GM12878 (cell line): ENCODE data around the gene CLK4. TPM values are rescaled to one million over a fixed set of nuclear protein-coding genes. Genes with fewer than 3 reads are reported as not detected.

Experiments used
- ATAC-seq: fragments of 200-7000 bp; cut with Tn5 transposase; 3 replicates; pipeline ENCODE4 v1.9.1; 2020; ENCODE audit warnings: mild to moderate bottlenecking, moderate library complexity
- BruUV-seq: library from RNA; stranded (reverse); fragments of 400-500 nt; replicated peaks from 2 replicates; lab custom pipeline; 2021; lab: Mats Ljungman, UMichigan
- CTCF ChIA-PET: fragments of 300-600 bp; sonication (Branson Sonifier 250); formaldehyde crosslinking; extraction: SDS; loops from one replicate; lab custom pipeline; 2021; ENCODE audit warnings: inconsistent platforms; lab: Yijun Ruan, JAX
- POLR2A ChIA-PET: fragments of 350-600 bp; formaldehyde crosslinking; extraction: SDS; loops from one replicate; lab custom pipeline; 2021; ENCODE audit warnings: inconsistent platforms; lab: Charles Lee
- RAD21 ChIA-PET: fragments of 300-600 bp; sonication (Branson Sonifier 250); formaldehyde crosslinking; loops from one replicate; lab custom pipeline; 2023; ENCODE audit warnings: antibody characterized with exemption; ENCODE audit not compliant: unreplicated experiment; lab: Charles Lee
- SMC1A ChIA-PET: fragments of 300-600 bp; sonication (Branson Sonifier 250); formaldehyde crosslinking; loops from one replicate; lab custom pipeline; 2023; ENCODE audit not compliant: unreplicated experiment, uncharacterized antibody; lab: Charles Lee
- DNase-seq: peaks from one replicate; pipeline ENCODE4 v3.0.0-alpha.2; 2011; ENCODE audit warnings: low read depth, low spot score
- FAIRE-seq: peaks from 3 replicates; lab custom pipeline; 2011; peaks lifted over from hg19 to GRCh38; lab: Jason Lieb, UNC
- H2AFZ ChIP-seq: 2 replicates; pipeline ENCODE4 v1.6.0; 2011; ENCODE audit warnings: low read depth, low read length, control low read depth; ENCODE audit not compliant: control insufficient read depth
- H3K27ac ChIP-seq: 2 replicates; pipeline ENCODE4 v1.5.1; 2011; ENCODE audit warnings: control low read depth; ENCODE audit not compliant: control insufficient read depth, insufficient read depth
- H3K27me3 ChIP-seq, 2 experiments: replicated peaks in 1 of 2; 2 replicates each; pipeline versions ENCODE4 v1.6.0 to v1.6.1; 2011; ENCODE audit warnings: low read length in 1 of 2; ENCODE audit not compliant: control insufficient read depth in 2 of 2, insufficient read depth in 2 of 2
- H3K36me3 ChIP-seq, 2 experiments: 2 replicates each; pipeline ENCODE4 v1.5.1; 2011; ENCODE audit warnings: low read length in 1 of 2; ENCODE audit not compliant: control insufficient read depth in 2 of 2, insufficient read depth in 2 of 2
- H3K4me1 ChIP-seq: 2 replicates; pipeline ENCODE4 v1.6.1; 2011; ENCODE audit warnings: mild to moderate bottlenecking, low read length, moderate library complexity, mixed read lengths; ENCODE audit not compliant: control insufficient read depth, insufficient read depth
- H3K4me2 ChIP-seq: 2 replicates; pipeline ENCODE4 v1.6.0; 2011; ENCODE audit warnings: control low read depth; ENCODE audit not compliant: control insufficient read depth, insufficient read depth
- H3K4me3 ChIP-seq: fragments of 200-600 bp; sonication (generic); 2 replicates; pipeline ENCODE4 v1.5.1; 2016
- H3K79me2 ChIP-seq: 2 replicates; pipeline ENCODE4 v1.6.0; 2011; ENCODE audit warnings: low read length; ENCODE audit not compliant: control insufficient read depth, insufficient read depth
- H3K9ac ChIP-seq: 2 replicates; pipeline ENCODE4 v1.8.0; 2011; ENCODE audit warnings: low read length, control low read depth, mixed read lengths; ENCODE audit not compliant: control insufficient read depth, insufficient read depth
- H3K9me3 ChIP-seq: replicated peaks from 3 replicates; pipeline ENCODE4 v1.5.1; 2011; ENCODE audit warnings: mild to moderate bottlenecking, low read length; ENCODE audit not compliant: control insufficient read depth, insufficient read depth
- H4K20me1 ChIP-seq: 2 replicates; pipeline ENCODE4 v1.6.0; 2011; ENCODE audit not compliant: control insufficient read depth, insufficient read depth
- BCL11A ChIP-seq: IDR thresholded peaks from 2 replicates; pipeline ENCODE4 v1.6.1; 2011; ENCODE audit warnings: low read depth, low read length
- CHD4 ChIP-seq: fragments of 200-600 bp; sonication (generic); IDR thresholded peaks from 2 replicates; pipeline ENCODE4 v1.6.1; 2016; ENCODE audit warnings: mild to moderate bottlenecking
- FOXM1 ChIP-seq: IDR thresholded peaks from 2 replicates; pipeline ENCODE4 v1.6.1; 2012; ENCODE audit warnings: low read depth, mild to moderate bottlenecking, inconsistent platforms, low read length, moderate library complexity
- HCFC1 ChIP-seq: fragments of 150-350 bp; IDR thresholded peaks from 2 replicates; pipeline ENCODE4 v1.6.1; 2014; ENCODE audit warnings: low read length
- HDAC6 ChIP-seq: fragments of 200-600 bp; sonication (generic); IDR thresholded peaks from one replicate; pipeline ENCODE4 v1.8.0; 2017; ENCODE audit warnings: antibody characterized with exemption; ENCODE audit not compliant: unreplicated experiment
- IRF3 ChIP-seq: fragments of 450-650 bp; IDR thresholded peaks from 2 replicates; pipeline ENCODE4 v1.6.1; 2014; ENCODE audit warnings: mild to moderate bottlenecking
- MYC ChIP-seq: IDR thresholded peaks from 2 replicates; pipeline ENCODE4 v1.6.1; 2011; ENCODE audit warnings: mild to moderate bottlenecking, low read length, moderate library complexity, inconsistent platforms; ENCODE audit not compliant: insufficient read depth, insufficient replicate concordance, insufficient read length, severe bottlenecking
- NR2C2 ChIP-seq: IDR thresholded peaks from 2 replicates; pipeline ENCODE4 v1.6.1; 2011; ENCODE audit warnings: borderline replicate concordance, low read depth; ENCODE audit not compliant: control insufficient read depth, insufficient read length
- WGBS: methylation state at CpG from one replicate; pipeline ENCODE4 v1.1.6; 2016; ENCODE audit warnings: low lambda C conversion rate; ENCODE audit not compliant: insufficient replicate concordance, insufficient coverage; ENCODE audit errors: missing lambda C conversion rate; 5-methylcytosine and 5-hydroxymethylcytosine counted together
- in situ Hi-C: fragments of 300-500 bp; cut with MboI; formaldehyde crosslinking; loops from 9 replicates; pipeline ENCODE4 v1.14.3; 2018; ENCODE audit warnings: mixed read lengths
- intact Hi-C: fragments of 100-400 bp; cut with micrococcal nuclease; formaldehyde crosslinking; loops from one replicate; pipeline ENCODE4 v1.14.2; 2022; ENCODE audit not compliant: unreplicated experiment
- polyA plus RNA-seq, 11 experiments: library from polyadenylated mRNA; depleted of rRNA in 4 of 11; unstranded in 6 of 11; stranded (reverse) in 5 of 11; fragments of >200 nt; fragmentation: Nextera tagmentation in 4 of 11; fragmentation: Illumina TruSeq in 1 of 11; extraction: Ambion mirVana in 4 of 11; extraction: Trizol in 1 of 11; gene quantifications; 1 replicate in 1 of 11; 2 replicates in 10 of 11; pipeline versions ENCODE4 v1.2.1 to v1.2.3, GENCODE V29; 2011 to 2016; ENCODE audit warnings: inconsistent platforms in 2 of 11, missing spikeins in 2 of 11, low read depth in 1 of 11
- total RNA-seq, 4 experiments: library from RNA; depleted of rRNA in 3 of 4; stranded (reverse); fragments of >200 nt in 3 of 4; fragmentation: Illumina TruSeq in 1 of 4; extraction: Trizol in 1 of 4; gene quantifications; 2 replicates each; pipeline versions ENCODE4 v1.2.1 to v1.2.3, GENCODE V29; 2013 to 2021
- TF ChIP-seq, protein P1 (sequence below): IDR thresholded peaks from 2 replicates; pipeline ENCODE4 v1.6.1; 2011; ENCODE audit warnings: borderline replicate concordance, low read depth, mild to moderate bottlenecking, moderate library complexity, low read length; ENCODE audit not compliant: insufficient read depth, poor library complexity, severe bottlenecking

The CLK4 gene
- total and polyA plus RNA-seq, 10 of the 15 experiments (the other 5 are each of a cell fraction or from before 2014, with no cell fraction given): 13.6 to 47.9 (median 19.1) TPM

DNA sequence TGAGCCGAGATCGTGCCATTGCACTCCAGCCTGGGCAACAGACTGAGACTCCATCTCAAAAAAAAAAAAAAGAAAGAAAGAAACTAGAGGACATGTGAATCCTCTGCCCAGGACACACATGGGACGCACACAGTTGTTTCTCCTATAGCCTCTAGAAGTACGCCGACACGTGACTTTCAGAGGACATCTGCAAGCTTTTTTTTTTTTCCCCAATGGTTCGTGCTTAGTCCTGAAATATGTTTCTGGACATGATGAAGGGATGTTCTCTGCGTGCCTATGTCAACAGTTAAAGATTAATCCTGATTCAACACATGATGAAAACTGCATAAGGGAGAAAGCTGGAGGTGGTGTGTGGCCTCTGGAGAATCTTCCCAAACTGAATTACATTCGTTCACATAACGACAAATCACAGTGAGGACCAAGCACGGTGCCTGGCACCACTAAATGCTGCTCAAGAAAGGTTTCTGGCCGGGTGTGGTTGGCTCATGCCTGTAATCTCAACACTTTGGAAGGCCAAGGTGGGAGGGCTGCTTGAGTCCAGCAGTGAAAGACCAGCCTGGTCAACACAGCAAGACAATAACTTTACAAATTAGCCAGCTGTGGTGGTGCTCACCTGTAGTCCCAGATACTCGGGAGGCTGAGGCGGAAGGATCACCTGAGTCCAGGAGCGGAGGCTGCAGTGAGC lies 46.4 kb downstream of the CLK4 start:
- DNase-seq: no peak
- FAIRE-seq: no peak
- no peak overlapping the region for H3K4me3 ChIP-seq
- 62% methylated on average over 15 of the region's 15 CpGs for WGBS
- SMC1A ChIA-PET: no interaction called here
- RAD21 ChIA-PET: no interaction called here
- POLR2A ChIA-PET: interaction anchor here (0.7 kb wide), 1 partner anchor 8 kb away, joined by 4 read pairs; no protein-coding TSS in a partner anchor
- ATAC-seq: no peak
- no peaks in the 10 kb centered on the region for H3K4me1 ChIP-seq
- H3K27ac ChIP-seq: no peak overlapping the region
- CTCF ChIA-PET: no interaction called here
- no peaks in the 10 kb centered on the region for H3K79me2 ChIP-seq
- no peak overlapping the region for H3K4me2 ChIP-seq
- no peaks in the 10 kb centered on the region for H4K20me1 ChIP-seq
- in situ Hi-C loops (no loop called here), intact Hi-C loops (no loop called here)
- no peaks in the 10 kb centered on the region for H3K27me3 ChIP-seq
- H3K9ac ChIP-seq: no peak overlapping the region
- no peak for TF ChIP-seq NR2C2
- TF ChIP-seq, protein P1, sequence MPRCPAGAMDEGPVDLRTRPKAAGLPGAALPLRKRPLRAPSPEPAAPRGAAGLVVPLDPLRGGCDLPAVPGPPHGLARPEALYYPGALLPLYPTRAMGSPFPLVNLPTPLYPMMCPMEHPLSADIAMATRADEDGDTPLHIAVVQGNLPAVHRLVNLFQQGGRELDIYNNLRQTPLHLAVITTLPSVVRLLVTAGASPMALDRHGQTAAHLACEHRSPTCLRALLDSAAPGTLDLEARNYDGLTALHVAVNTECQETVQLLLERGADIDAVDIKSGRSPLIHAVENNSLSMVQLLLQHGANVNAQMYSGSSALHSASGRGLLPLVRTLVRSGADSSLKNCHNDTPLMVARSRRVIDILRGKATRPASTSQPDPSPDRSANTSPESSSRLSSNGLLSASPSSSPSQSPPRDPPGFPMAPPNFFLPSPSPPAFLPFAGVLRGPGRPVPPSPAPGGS: no peak
- no peak for TF ChIP-seq FOXM1
- TF ChIP-seq HCFC1: no peak
- no peak for TF ChIP-seq CHD4
- TF ChIP-seq MYC: no peak
- no peak for TF ChIP-seq IRF3
- no peak for TF ChIP-seq HDAC6
- no peak for TF ChIP-seq BCL11A
- no peaks in the 10 kb centered on the region for H3K36me3 ChIP-seq
- no peaks in the 10 kb centered on the region; the same call in 2 of the 3 replicates for H3K9me3 ChIP-seq
- no peak overlapping the region for H2AFZ ChIP-seq
- no TSS peak for BruUV-seq
